Measurements from ENCODE around the gene FGF3. TPM values are rescaled to one million over a fixed set of nuclear protein-coding genes. Genes with fewer than 3 reads are reported as not detected.

The FGF3 gene
- total RNA-seq, 1 donor from 2014 or later: not detected

GRCh38 chr11:69837791-69838190 lies 18.6 kb upstream of the FGF3 start:
- no peaks in the 10 kb centered on the region for H3K4me1 ChIP-seq
- no peak for TF ChIP-seq CTCF (IDR thresholded peaks at IDR 0.05; ENCODE audit: borderline replicate concordance)
- intact Hi-C loops (cut with micrococcal nuclease): no loop called here
- no peaks in the 10 kb centered on the region for H3K36me3 ChIP-seq
- H3K27me3 ChIP-seq (ENCODE audit: low read depth): peaks cover 97% of the 10 kb centered on the region
- no peak for DNase-seq
- no peak overlapping the region for H3K4me3 ChIP-seq
- H3K9me3 ChIP-seq (replicated peaks): no peaks in the 10 kb centered on the region
- H3K27ac ChIP-seq (replicated peaks): no peak overlapping the region

GRCh38 chr11:69836401-69836800 lies 17.2 kb upstream of the FGF3 start:
- Histone ChIP-seq H3K4me1 (no peaks in the 10 kb centered on the region), H3K9me3 (replicated peaks) (no peaks in the 10 kb centered on the region), H3K4me3 (no peak overlapping the region), H3K27me3 (ENCODE audit: low read depth) (peaks cover 97% of the 10 kb centered on the region), H3K27ac (replicated peaks) (no peak overlapping the region), H3K36me3 (no peaks in the 10 kb centered on the region)
- no peak for DNase-seq
- no peak for TF ChIP-seq CTCF (IDR thresholded peaks at IDR 0.05; ENCODE audit: borderline replicate concordance)
- intact Hi-C loops (cut with micrococcal nuclease): no loop called here

- no peak for TF ChIP-seq CTCF (IDR thresholded peaks at IDR 0.05; ENCODE audit: borderline replicate concordance)
- Histone ChIP-seq H3K4me3 (no peak overlapping the region), H3K27ac (replicated peaks) (no peak overlapping the region), H3K9me3 (replicated peaks) (no peaks in the 10 kb centered on the region), H3K4me1 (no peaks in the 10 kb centered on the region), H3K27me3 (ENCODE audit: low read depth) (peaks cover 97% of the 10 kb centered on the region), H3K36me3 (no peaks in the 10 kb centered on the region)
- DNase-seq: no peak
- intact Hi-C loops (cut with micrococcal nuclease): no loop called here
Measured at GRCh38 chr11:69834811-69835800, 15.9 kb upstream of the FGF3 start.

- intact Hi-C loops (cut with micrococcal nuclease): no loop called here
- TF ChIP-seq CTCF (IDR thresholded peaks at IDR 0.05; ENCODE audit: borderline replicate concordance): no peak
- no peaks in the 10 kb centered on the region for H3K9me3 ChIP-seq (replicated peaks)
- H3K27ac ChIP-seq (replicated peaks): no peak overlapping the region
- no peak for DNase-seq
- no peak overlapping the region for H3K4me3 ChIP-seq
- H3K4me1 ChIP-seq: no peaks in the 10 kb centered on the region
- no peaks in the 10 kb centered on the region for H3K36me3 ChIP-seq
- peaks cover 90% of the 10 kb centered on the region for H3K27me3 ChIP-seq (ENCODE audit: low read depth)
Measured at GRCh38 chr11:69834251-69834650, 15.0 kb upstream of the FGF3 start.

GRCh38 chr11:69832561-69833413 lies 13.6 kb upstream of the FGF3 start:
- H3K9me3 ChIP-seq (replicated peaks): peaks cover 2% of the 10 kb centered on the region
- DNase-seq: no peak
- H3K4me3 ChIP-seq: no peak overlapping the region

More at GRCh38 chr11:69832561-69833413, 13.6 kb upstream of the FGF3 start:
- no peaks in the 10 kb centered on the region for H3K4me1 ChIP-seq
- peaks cover 76% of the 10 kb centered on the region for H3K27me3 ChIP-seq (ENCODE audit: low read depth)
- H3K27ac ChIP-seq (replicated peaks): no peak overlapping the region
- no peak for TF ChIP-seq CTCF (IDR thresholded peaks at IDR 0.05; ENCODE audit: borderline replicate concordance)
- no peaks in the 10 kb centered on the region for H3K36me3 ChIP-seq
- intact Hi-C loops (cut with micrococcal nuclease): no loop called here
